A673 (cell line): ENCODE data around the gene VPS9D1. TPM values are rescaled to one million over a fixed set of nuclear protein-coding genes. Genes with fewer than 3 reads are reported as not detected.
A peak's percentile ranks its signal among the peaks of the same experiment; 100 is the strongest.
"Not testable (repeated sequence)": the region's sequence is repeated elsewhere in the genome, so short reads cannot be mapped to it uniquely, and the experiment has no call there.

Experiments
- BruUV-seq: library from RNA; stranded (reverse); fragments of 400-500 nt; replicated peaks from 2 replicates; lab custom pipeline; 2021; lab: Mats Ljungman, UMichigan
- CTCF ChIA-PET: fragments of 300-600 bp; sonication (Branson Sonifier 250); formaldehyde crosslinking; loops from one replicate; lab custom pipeline; 2022; ENCODE audit warnings: antibody characterized with exemption; lab: Charles Lee
- POLR2A ChIA-PET: fragments of 300-600 bp; sonication (Branson Sonifier 250); formaldehyde crosslinking; loops from one replicate; lab custom pipeline; 2022; ENCODE audit warnings: antibody characterized with exemption; ENCODE audit not compliant: low non-redundant PET; lab: Charles Lee
- DNase-seq: peaks from one replicate; pipeline ENCODE4 v3.0.0-alpha.2; 2015; ENCODE audit warnings: low spot score
- H3K27ac ChIP-seq: fragments of 200-600 bp; sonication (generic); 2 replicates; pipeline ENCODE4 v1.5.1; 2016; ENCODE audit warnings: mixed run types, low read depth, mild to moderate bottlenecking, mixed read lengths, antibody characterized with exemption, low read length; ENCODE audit not compliant: poor library complexity, severe bottlenecking
- H3K27me3 ChIP-seq: fragments of 200-600 bp; sonication (generic); replicated peaks from 2 replicates; pipeline ENCODE4 v1.6.1; 2017; ENCODE audit warnings: mixed run types, low read depth, mild to moderate bottlenecking, mixed read lengths, antibody characterized with exemption, low read length; ENCODE audit not compliant: insufficient read depth, poor library complexity
- H3K36me3 ChIP-seq: fragments of 200-600 bp; sonication (generic); 2 replicates; pipeline ENCODE4 v1.6.1; 2016; ENCODE audit warnings: mixed run types, mild to moderate bottlenecking, mixed read lengths, antibody characterized with exemption, low read length; ENCODE audit not compliant: insufficient read depth, poor library complexity, severe bottlenecking
- H3K4me1 ChIP-seq: fragments of 200-600 bp; sonication (generic); 2 replicates; pipeline ENCODE4 v1.6.1; 2017; ENCODE audit warnings: mixed run types, mild to moderate bottlenecking, mixed read lengths, antibody characterized with exemption, low read length; ENCODE audit not compliant: insufficient read depth, poor library complexity, severe bottlenecking
- H3K4me3 ChIP-seq: fragments of 200-600 bp; sonication (generic); 2 replicates; pipeline ENCODE4 v1.5.1; 2016; ENCODE audit warnings: low read depth, mixed run types, mild to moderate bottlenecking, mixed read lengths, low read length; ENCODE audit not compliant: poor library complexity, severe bottlenecking
- H3K9me3 ChIP-seq: fragments of 200-600 bp; sonication (generic); 2 replicates; pipeline ENCODE4 v1.6.1; 2016; ENCODE audit warnings: mixed run types, low read depth, mild to moderate bottlenecking, mixed read lengths, antibody characterized with exemption, low read length; ENCODE audit not compliant: poor library complexity, severe bottlenecking
- EZH2 ChIP-seq: fragments of 200-600 bp; sonication (generic); IDR thresholded peaks from 2 replicates; pipeline ENCODE4 v1.6.1; 2017; ENCODE audit warnings: borderline replicate concordance, low read depth, mild to moderate bottlenecking, mixed read lengths, antibody characterized with exemption, low read length; ENCODE audit not compliant: poor library complexity, severe bottlenecking
- intact Hi-C: fragments of 100-400 bp; cut with micrococcal nuclease; formaldehyde crosslinking; loops from one replicate; pipeline ENCODE4 v1.10.0; 2022; ENCODE audit not compliant: unreplicated experiment
- total RNA-seq: library from RNA; stranded (reverse); gene quantifications from 2 replicates; pipeline ENCODE4 v1.2.3, GENCODE V29; 2021
- TF ChIP-seq, protein P1 (sequence below): fragments of 300-800, 200-600 bp; sonication (generic); conservative IDR thresholded peaks from 2 replicates; pipeline ENCODE4 v1.5.1; 2017; ENCODE audit warnings: low read depth, mild to moderate bottlenecking, antibody characterized with exemption, low read length, moderate library complexity, mixed read lengths

Gene VPS9D1
- total RNA-seq, 1 experiment from 2014 or later: 3.4 TPM

- DNase-seq: no peak
- ChIA-PET POLR2A (no interaction called here), CTCF (no interaction called here)
- H3K4me3 ChIP-seq: no peak overlapping the region
- H3K27ac ChIP-seq: no peak overlapping the region
- no peaks in the 10 kb centered on the region for H3K27me3 ChIP-seq
- no TSS peak for BruUV-seq
- peaks cover 3% of the 10 kb centered on the region for H3K4me1 ChIP-seq
- H3K36me3 ChIP-seq: peaks cover 5% of the 10 kb centered on the region
- intact Hi-C loops: no loop called here
- TF ChIP-seq EZH2: no peak
- TF ChIP-seq, protein P1, sequence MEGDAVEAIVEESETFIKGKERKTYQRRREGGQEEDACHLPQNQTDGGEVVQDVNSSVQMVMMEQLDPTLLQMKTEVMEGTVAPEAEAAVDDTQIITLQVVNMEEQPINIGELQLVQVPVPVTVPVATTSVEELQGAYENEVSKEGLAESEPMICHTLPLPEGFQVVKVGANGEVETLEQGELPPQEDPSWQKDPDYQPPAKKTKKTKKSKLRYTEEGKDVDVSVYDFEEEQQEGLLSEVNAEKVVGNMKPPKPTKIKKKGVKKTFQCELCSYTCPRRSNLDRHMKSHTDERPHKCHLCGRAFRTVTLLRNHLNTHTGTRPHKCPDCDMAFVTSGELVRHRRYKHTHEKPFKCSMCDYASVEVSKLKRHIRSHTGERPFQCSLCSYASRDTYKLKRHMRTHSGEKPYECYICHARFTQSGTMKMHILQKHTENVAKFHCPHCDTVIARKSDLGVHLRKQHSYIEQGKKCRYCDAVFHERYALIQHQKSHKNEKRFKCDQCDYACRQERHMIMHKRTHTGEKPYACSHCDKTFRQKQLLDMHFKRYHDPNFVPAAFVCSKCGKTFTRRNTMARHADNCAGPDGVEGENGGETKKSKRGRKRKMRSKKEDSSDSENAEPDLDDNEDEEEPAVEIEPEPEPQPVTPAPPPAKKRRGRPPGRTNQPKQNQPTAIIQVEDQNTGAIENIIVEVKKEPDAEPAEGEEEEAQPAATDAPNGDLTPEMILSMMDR: no peak
- no peaks in the 10 kb centered on the region for H3K9me3 ChIP-seq
These were observed 53.1 kb downstream of the VPS9D1 start for GRCh38 chr16:89667633-89668032.

GRCh38 chr16:89667000-89667399 is 53.7 kb downstream of the VPS9D1 start:
- H3K4me1 ChIP-seq, POLR2A ChIA-PET, intact Hi-C loops, H3K9me3 ChIP-seq, H3K27me3 ChIP-seq, H3K36me3 ChIP-seq, CTCF ChIA-PET, H3K27ac ChIP-seq, BruUV-seq, H3K4me3 ChIP-seq: not testable (repeated sequence)
- TF ChIP-seq, protein P1: peak; percentile 47
- DNase-seq: peak; percentile 56

DNA sequence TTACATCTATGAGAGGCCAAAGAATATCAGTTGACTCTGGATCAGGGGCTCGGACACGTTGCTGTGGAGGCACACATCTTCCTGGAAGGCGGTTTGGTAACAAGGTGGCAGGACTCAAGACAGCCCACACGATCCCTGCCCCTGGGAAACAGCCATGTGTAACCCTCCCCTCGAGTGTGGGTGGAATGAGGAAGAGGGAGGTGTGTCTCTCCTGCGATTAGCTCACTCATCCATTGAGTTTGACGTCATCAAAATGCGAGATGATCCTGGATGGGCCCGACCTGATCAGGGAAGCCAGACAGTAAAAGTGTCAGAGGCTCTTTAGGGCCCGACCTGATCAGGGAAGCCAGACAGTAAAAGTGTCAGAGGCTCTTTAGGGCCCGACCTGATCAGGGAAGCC is 56.5 kb downstream of the VPS9D1 start:
- POLR2A ChIA-PET, CTCF ChIA-PET: not testable (repeated sequence)

DNA sequence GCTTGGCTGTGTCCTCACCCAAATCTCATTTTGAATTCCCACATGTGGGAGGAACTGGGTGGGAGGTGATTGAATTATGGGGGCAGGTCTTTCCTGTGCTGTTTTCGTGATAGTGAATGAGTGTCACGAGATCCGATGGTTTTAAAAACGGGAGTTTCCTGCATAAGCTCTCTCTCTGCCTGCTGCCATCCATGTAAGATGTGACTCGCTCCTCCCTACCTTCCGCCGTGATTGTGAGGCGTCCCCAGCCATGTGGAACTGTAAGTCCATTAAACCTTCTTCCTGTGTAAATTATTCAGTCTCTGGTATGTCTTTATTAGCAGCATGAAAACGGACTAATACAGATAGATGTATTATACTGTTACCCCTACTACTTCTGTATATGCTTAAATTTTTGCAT is 59.5 kb downstream of the VPS9D1 start:
- CTCF ChIA-PET: no interaction called here
- BruUV-seq: no TSS peak

More for the DNA sequence above, 56.5 kb downstream of the VPS9D1 start:
- H3K4me3 ChIP-seq, H3K4me1 ChIP-seq, H3K9me3 ChIP-seq, DNase-seq, intact Hi-C loops, H3K27me3 ChIP-seq, BruUV-seq: not testable (repeated sequence)
- H3K27ac ChIP-seq: peak overlapping the region; percentile 23
- H3K36me3 ChIP-seq: peaks cover 28% of the 10 kb centered on the region

More for the DNA sequence above, 59.5 kb downstream of the VPS9D1 start:
- no peak for TF ChIP-seq EZH2
- TF ChIP-seq, protein P1: no peak
- Histone ChIP-seq H3K27ac (no peak overlapping the region), H3K4me3 (no peak overlapping the region), H3K9me3 (no peaks in the 10 kb centered on the region), H3K36me3 (peaks cover 30% of the 10 kb centered on the region), H3K4me1 (peaks cover 18% of the 10 kb centered on the region), H3K27me3 (no peaks in the 10 kb centered on the region)
- POLR2A ChIA-PET: no interaction called here
- intact Hi-C loops: no loop called here
- DNase-seq: no peak
